C4-2B (cell line): ENCODE data around the gene ARRDC5.
"Not testable (repeated sequence)": the region's sequence is repeated elsewhere in the genome, so short reads cannot be mapped to it uniquely, and the experiment has no call there.

Source experiments
- ZFX ChIP-seq: fragments of 450-650 bp; IDR thresholded peaks from 2 replicates; pipeline ENCODE4 v1.6.1; 2017
- TF ChIP-seq, protein P1 (sequence below): fragments of 450-650 bp; conservative IDR thresholded peaks from 2 replicates; pipeline ENCODE4 v1.5.1; 2017; ENCODE audit warnings: mild to moderate bottlenecking

DNA sequence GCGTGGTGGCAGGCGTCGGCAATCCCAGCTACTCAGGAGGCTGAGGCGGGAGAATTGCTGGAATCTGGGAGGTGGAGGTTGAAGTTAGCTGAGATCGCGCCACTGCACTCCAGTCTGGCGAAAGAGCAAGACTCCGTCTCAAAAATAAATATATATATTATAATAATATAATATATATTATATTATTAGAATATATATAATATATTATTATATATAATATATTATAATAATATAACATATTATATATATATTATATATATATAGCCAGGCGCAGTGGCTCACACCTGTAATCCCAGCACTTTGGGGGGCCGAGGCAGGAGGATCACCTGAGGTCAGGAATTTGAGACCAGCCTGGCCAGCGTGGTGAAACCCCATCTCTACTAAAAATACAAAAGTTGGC, 9.7 kb downstream of the ARRDC5 start:
- TF ChIP-seq, protein P1, sequence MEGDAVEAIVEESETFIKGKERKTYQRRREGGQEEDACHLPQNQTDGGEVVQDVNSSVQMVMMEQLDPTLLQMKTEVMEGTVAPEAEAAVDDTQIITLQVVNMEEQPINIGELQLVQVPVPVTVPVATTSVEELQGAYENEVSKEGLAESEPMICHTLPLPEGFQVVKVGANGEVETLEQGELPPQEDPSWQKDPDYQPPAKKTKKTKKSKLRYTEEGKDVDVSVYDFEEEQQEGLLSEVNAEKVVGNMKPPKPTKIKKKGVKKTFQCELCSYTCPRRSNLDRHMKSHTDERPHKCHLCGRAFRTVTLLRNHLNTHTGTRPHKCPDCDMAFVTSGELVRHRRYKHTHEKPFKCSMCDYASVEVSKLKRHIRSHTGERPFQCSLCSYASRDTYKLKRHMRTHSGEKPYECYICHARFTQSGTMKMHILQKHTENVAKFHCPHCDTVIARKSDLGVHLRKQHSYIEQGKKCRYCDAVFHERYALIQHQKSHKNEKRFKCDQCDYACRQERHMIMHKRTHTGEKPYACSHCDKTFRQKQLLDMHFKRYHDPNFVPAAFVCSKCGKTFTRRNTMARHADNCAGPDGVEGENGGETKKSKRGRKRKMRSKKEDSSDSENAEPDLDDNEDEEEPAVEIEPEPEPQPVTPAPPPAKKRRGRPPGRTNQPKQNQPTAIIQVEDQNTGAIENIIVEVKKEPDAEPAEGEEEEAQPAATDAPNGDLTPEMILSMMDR, result not testable (repeated sequence)
- TF ChIP-seq ZFX, result not testable (repeated sequence)
